Fibroblast of the aortic adventitia (primary cell): ENCODE results near the gene FOXRED2. TPM values are rescaled to one million over a fixed set of nuclear protein-coding genes. Genes with fewer than 3 reads are reported as not detected.

Experiments used
- DNase-seq: peaks from one replicate; pipeline ENCODE4 v3.0.0-alpha.2; 2010; ENCODE audit warnings: low read depth
- H3K4me3 ChIP-seq: 2 replicates; pipeline ENCODE4 v1.5.1; 2011; ENCODE audit warnings: low read depth, mild to moderate bottlenecking, control low read depth, low read length, moderate library complexity
- small RNA-seq: library from RNA; depleted of rRNA; stranded (forward); fragments of <200 nt; gene quantifications from one replicate; pipeline ENCODE3, GENCODE V24; 2012
- total RNA-seq: library from RNA; depleted of rRNA; stranded (reverse); fragments of >200 nt; gene quantifications from 2 replicates; pipeline ENCODE4 v1.2.3, GENCODE V29; 2012; ENCODE audit warnings: low replicate concordance
- TF ChIP-seq, protein P1 (sequence below): IDR thresholded peaks from 2 replicates; pipeline ENCODE4 v1.5.1; 2011; ENCODE audit warnings: mild to moderate bottlenecking, low read length, control low read depth, inconsistent platforms; ENCODE audit not compliant: insufficient read depth

Gene FOXRED2
- total RNA-seq, 1 donor = 27.8 TPM

GRCh38 chr22:36439481-36440271 lies 67.2 kb downstream of the FOXRED2 start:
- TF ChIP-seq, protein P1, sequence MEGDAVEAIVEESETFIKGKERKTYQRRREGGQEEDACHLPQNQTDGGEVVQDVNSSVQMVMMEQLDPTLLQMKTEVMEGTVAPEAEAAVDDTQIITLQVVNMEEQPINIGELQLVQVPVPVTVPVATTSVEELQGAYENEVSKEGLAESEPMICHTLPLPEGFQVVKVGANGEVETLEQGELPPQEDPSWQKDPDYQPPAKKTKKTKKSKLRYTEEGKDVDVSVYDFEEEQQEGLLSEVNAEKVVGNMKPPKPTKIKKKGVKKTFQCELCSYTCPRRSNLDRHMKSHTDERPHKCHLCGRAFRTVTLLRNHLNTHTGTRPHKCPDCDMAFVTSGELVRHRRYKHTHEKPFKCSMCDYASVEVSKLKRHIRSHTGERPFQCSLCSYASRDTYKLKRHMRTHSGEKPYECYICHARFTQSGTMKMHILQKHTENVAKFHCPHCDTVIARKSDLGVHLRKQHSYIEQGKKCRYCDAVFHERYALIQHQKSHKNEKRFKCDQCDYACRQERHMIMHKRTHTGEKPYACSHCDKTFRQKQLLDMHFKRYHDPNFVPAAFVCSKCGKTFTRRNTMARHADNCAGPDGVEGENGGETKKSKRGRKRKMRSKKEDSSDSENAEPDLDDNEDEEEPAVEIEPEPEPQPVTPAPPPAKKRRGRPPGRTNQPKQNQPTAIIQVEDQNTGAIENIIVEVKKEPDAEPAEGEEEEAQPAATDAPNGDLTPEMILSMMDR = no peak
- H3K4me3 ChIP-seq = no peak overlapping the region

More at GRCh38 chr22:36439481-36440271, 67.2 kb downstream of the FOXRED2 start:
- DNase-seq = peak; percentile 88

Small RNAs within 50 kb of the gene (small RNA-seq; reads per million reads assigned to genes)
- not detected for gene RF00019

Other genes starting within 250 kb of the FOXRED2 start
- gene MYH9, start 119.1 kb downstream of the FOXRED2 start, total RNA-seq = 339 and 386 TPM in 2 replicates
- gene TXN2, start 25.4 kb downstream of the FOXRED2 start, total RNA-seq = 38.8 and 74.6 TPM in 2 replicates
- 302 and 336 TPM in 2 replicates for gene EIF3D, start 22.1 kb upstream of the FOXRED2 start, total RNA-seq
- not detected in 2 replicates for gene CACNG2, start 196.7 kb upstream of the FOXRED2 start, total RNA-seq